CD4-positive, alpha-beta T cell treated with Interleukin-4 for 1 hour (primary cell): ENCODE measurements around the gene SCYGR4.
"Not testable (repeated sequence)": the region's sequence is repeated elsewhere in the genome, so short reads cannot be mapped to it uniquely, and the experiment has no call there.

Source experiments
- DNase-seq, 2 donors: peaks; one replicate each; pipeline ENCODE4 v3.0.0-alpha.2; 2020 to 2022

SCYGR4 gene

GRCh38 chr2:227614740-227615139 is 2.6 kb upstream of the SCYGR4 start, which contains the start of gene SCYGR3:
Gene SCYGR3 (minus strand): TSS chr2:227614840. CDS start chr2:227614840, 0 bp downstream.
- no peak for DNase-seq

- DNase-seq: no peak
Observed at GRCh38 chr2:227615181-227615580, 2.1 kb upstream of the SCYGR4 start.

- DNase-seq: no peak
Observed at GRCh38 chr2:227615906-227616305, 1.4 kb upstream of the SCYGR4 start.

GRCh38 chr2:227616631-227617030 is 667 bp upstream of the SCYGR4 start:
- DNase-seq: no peak

GRCh38 chr2:227623226-227623625 is 5.9 kb downstream of the SCYGR4 start:
- no peak for DNase-seq

GRCh38 chr2:227625420-227625819 is 8.1 kb downstream of the SCYGR4 start:
- no peak for DNase-seq

- no peak for DNase-seq
Observed at GRCh38 chr2:227626580-227627151, 9.4 kb downstream of the SCYGR4 start.

- no peak for DNase-seq
Observed at GRCh38 chr2:227627769-227628168, 10.5 kb downstream of the SCYGR4 start.

- DNase-seq: no peak
Observed at GRCh38 chr2:227629435-227629834, 12.1 kb downstream of the SCYGR4 start.

- no peak for DNase-seq
Observed at GRCh38 chr2:227630322-227630721, 13.0 kb downstream of the SCYGR4 start.

- DNase-seq: no peak
Observed at GRCh38 chr2:227632827-227633226, 15.5 kb downstream of the SCYGR4 start.

- DNase-seq: no peak
Observed at GRCh38 chr2:227634201-227634600, 16.9 kb downstream of the SCYGR4 start.

GRCh38 chr2:227642656-227643055 is 25.4 kb downstream of the SCYGR4 start:
- no peak for DNase-seq

- DNase-seq: no peak
Observed at GRCh38 chr2:227643990-227644551, 26.8 kb downstream of the SCYGR4 start.

- no peak for DNase-seq
Observed at GRCh38 chr2:227653419-227653818, 36.1 kb downstream of the SCYGR4 start.

GRCh38 chr2:227654426-227654825 is 37.1 kb downstream of the SCYGR4 start:
- DNase-seq: no peak

- no peak for DNase-seq
Observed at GRCh38 chr2:227655454-227655853, 38.2 kb downstream of the SCYGR4 start.

- DNase-seq: no peak
Observed at GRCh38 chr2:227657199-227657845, 40.0 kb downstream of the SCYGR4 start.

GRCh38 chr2:227661025-227661649 is 43.8 kb downstream of the SCYGR4 start:
- DNase-seq: no peak

GRCh38 chr2:227661827-227662226 is 44.5 kb downstream of the SCYGR4 start:
- no peak for DNase-seq

GRCh38 chr2:227665189-227665940 is 48.1 kb downstream of the SCYGR4 start:
- DNase-seq: no peak

GRCh38 chr2:227666631-227667170 is 49.4 kb downstream of the SCYGR4 start, which contains the start of gene SCYGR5:
Gene SCYGR5 (plus strand): TSS chr2:227666804. CDS start chr2:227666804, 0 bp downstream.
- DNase-seq: not testable (repeated sequence)
